ENCODE measurements around the gene NMT2.

The NMT2 gene

DNA sequence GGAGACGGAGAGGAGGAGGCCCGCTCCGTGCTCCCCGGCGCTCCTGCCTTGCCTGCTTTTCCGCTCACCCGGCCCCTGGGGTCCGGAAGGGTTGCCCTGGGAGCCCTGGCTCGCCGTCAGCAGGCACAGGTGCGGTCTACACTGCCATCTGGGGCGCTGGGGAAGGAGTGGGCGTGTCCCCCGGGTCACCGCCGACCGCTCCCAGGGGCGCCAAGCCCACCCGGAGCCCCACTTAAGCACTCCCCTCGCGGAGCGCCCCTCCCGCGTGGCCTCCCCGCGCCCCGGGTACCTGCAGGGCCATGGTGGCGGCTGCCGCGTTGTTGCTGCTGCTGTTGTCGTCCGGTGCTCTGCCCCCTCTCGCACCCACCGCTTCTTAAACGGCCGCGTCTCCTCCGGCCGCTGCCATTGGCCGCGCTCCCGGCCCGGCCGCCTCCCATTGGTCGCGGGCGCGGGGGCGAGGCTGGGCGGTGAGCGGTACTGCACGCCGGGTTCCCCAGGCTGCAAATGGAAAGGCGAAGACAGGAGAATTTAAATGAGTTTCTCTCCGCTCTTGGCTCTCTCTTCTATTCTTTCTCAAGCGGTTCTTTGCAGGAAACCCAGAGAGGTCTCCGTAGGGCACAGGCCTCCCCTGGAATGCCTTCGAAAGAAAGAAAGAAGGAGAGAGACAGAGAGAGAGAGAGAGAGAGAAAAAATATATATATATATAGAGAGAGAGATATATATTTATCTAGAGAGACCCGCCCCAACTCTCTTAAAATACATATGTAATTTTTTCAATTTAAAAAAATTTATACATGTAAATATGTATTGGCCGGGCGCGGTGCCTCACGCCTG lies 79.8 kb downstream of the NMT2 start, which contains the start of gene ACBD7:
ACBD7 (minus strand) TSS at position 349 of the 834 bp plus-strand sequence; CDS start at position 301, 48 bp downstream.
- DNase-seq: peak; percentile 41 to 69

DNA sequence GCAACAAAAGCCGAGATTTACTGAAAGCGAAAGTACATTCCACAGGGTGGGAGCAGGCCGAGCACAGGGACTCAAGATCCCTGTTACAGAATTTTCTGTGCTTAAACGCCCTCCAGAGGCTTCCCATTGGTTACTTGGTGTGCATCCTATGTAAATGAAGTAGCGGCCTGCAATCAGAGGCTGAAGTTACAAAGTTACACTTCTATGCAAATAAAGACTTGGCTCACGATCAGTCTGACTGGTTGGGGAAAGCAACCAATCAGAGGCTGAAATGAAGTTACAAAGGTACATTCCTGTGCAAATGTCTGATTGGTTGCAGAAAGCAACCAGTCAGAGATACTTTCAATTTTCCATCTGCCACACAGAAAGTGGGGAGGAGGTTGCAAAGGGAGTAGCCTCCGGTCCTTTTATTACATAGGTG lies 84.0 kb downstream of the NMT2 start:
- no peak for DNase-seq

DNA sequence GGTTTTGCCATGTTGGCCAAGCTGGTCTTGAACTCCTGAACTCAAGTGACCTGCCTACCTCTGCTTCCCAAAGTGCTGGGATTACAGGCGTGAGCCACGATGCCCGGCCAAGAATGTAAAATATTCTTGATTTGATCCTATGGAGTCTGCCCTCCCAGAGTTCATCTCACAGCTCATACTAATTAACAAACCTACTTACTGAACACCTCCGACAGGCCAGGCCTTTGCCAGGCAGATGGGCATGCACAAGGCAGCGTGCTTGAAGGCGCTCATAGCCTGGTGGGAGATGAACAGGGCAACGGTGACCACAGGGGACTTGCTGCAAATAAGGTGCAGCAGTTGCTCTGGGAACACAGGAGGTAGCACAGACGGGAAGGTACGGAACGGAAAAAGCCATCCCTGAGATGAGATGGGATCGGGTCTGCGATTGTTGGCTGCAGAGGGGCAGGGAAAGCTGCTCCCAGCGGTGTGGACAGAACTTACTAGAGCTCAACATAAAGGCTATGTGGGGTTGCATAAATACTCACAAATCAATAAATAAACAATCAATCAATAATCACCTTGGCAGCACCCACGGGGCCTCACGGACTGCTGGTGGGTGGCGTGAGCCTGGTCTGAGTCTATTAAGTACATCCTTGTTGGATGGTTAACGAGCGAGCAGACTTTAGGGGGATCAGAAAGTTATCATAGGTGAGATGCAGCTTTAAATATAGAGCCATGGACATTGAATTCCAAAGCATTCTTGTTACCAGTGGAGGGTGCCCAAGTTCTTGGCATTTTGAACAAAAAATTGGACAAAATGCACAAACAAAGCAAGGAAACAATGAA lies 84.6 kb downstream of the NMT2 start:
- DNase-seq: no peak

DNA sequence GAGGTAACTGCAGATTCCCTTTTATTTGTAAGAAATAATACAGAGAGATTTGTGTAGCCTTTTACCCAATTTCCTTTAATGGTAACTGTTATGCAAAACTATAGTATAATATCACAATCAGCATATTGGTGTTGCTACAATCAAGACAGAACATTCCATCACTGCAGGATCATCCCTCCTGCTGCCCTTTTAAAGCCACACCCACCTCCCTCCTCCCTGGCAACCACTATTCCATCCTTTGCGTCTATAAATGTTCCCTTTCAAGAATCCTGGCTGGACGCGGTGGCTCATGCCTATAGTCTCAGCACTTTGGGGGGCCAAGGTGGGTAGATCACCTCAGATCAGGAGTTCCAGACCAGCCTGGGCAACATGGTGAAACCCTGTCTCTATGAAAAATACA lies 93.1 kb downstream of the NMT2 start:
- DNase-seq: no peak

DNA sequence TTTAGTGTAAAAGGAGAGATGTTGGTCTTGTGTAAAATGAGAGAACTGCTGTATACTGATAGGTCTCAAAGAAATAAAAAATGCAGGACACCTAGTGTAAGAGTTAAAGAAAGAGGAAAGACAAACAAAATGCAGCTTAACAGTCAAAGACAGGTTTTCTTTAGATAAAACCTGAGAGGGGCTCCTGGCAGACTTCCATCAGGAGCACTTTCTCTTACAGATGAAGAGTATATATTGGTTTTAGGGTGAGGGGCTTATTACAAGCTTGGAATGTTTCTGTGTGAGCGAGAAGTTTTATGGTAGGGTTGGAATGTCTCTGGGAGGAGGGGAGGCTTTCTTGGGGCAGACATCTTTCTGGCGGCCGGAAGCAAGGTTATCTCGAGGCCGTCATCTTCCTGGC lies 96.1 kb downstream of the NMT2 start:
- no peak for DNase-seq

DNA sequence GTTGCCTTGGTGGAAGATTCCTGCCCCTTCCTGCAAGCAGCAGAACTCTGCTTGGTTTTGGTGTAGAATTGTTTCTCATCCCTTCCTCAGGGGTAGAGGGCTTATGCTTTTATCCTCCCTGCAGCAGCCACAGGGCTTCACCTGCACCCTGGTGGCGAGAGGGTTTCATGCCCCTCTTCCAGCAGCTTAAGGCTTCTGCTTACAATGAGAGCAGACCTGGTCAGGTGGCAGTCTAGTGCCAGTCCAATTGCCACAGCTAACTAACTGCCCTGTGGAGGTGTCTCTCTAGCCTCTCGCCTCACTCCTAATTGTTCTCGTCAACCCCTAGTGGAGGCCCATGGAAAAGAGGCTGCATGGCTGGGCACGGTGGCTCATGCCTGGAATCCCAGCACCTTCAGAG lies 99.3 kb downstream of the NMT2 start:
- DNase-seq: no peak

DNA sequence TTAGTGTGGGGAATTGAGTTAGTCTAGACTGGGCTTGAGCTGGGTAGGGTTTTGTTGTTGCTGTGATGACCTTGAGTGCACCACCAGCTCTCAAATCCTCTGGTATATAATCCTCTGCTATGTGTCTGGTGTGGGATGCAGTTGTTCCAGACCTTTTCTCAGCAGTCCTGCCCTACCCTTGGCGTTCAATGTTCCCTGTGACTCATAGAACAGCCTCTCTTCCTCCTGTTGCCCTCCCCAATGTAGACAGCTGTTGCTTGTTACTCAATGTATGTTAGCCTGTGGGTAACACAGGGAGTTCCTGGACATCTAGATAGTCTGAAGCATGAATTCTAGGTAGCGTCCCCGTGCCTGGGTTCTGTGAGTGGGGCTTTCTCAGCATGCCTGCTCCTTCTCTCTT lies 99.7 kb downstream of the NMT2 start:
- DNase-seq: no peak

DNA sequence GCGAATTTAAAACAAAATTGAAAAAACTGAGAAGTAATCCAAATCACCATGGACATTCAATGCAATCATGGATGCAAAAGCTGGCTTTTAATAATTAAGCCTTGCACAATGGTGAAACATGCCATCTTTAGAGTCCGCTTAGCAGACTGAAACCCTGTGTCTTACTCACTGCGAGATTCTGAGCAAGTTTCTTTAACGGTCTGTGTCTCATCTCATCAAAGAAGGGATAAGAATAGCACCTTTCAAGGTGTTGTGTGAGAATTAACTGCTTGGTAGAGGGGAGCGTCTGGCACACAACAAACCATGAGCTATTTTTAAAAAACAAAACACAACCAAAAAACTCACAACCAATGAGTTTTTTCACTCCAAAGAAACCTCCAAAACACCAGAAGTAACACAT lies 101.3 kb downstream of the NMT2 start:
- DNase-seq: no peak

DNA sequence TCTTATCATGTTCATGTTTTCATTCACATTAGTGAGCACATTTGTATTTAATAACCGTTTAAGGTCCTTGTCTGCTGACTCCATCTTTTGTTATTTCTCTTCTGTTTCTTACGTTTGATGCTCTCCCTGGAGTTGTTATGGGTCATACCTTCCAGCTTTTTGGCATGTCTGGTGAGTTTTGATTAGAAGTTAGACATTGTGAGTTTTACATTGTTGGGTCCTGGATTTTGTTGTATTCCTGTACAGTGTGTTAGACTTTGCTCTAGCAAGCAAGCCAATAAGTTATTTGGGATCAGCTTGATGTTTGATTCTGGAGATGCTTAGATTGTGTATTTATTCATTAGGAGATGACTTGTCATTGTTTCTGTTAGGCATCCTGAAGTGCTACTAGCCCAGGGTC lies 107.9 kb downstream of the NMT2 start:
- no peak for DNase-seq

DNA sequence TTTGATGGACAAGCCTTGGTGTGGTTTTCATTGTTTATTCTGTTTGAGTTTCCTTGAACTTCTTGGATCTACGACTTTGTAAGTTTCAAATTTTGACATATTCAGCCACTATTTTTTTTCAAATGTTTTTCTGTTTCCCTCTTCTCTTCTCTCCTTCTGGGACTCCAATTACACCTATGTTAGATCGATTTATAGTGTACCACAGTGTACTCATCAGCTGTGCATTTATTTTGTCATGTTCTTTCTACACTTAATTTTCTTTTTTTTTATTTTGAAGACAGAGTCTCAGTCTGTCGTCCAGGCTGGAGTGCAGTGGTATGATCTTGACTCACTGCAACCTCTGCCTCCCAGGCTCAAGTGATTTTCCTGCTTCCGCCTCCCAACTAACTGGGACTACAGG lies 108.6 kb downstream of the NMT2 start:
- DNase-seq: no peak

DNA sequence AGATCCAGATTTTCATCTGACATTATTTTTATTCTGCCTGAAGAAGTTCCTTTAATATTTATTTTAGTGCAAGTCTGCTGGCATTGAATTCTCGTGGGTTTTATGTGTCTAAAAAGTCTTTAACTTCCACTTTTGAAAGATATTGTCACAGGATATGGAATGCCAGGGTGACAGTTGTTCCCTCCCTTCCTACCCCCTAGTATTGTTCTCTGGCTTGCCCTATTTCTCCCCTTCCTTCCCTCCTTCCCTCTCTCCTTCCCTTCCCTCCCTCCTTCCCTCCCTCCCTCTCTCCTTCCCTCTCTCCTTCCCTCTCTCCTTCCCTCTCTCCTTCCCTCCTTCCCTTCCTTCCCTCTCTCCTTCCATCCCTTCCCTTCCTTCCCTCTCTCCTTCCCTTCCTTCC lies 109.8 kb downstream of the NMT2 start:
- DNase-seq: no peak

Data from NCI-H524 (cell line).